ENCODE measurements around the gene PHF21A. TPM values are rescaled to one million over a fixed set of nuclear protein-coding genes. Genes with fewer than 3 reads are reported as not detected.
"Not testable (repeated sequence)": the region's sequence is repeated elsewhere in the genome, so short reads cannot be mapped to it uniquely, and the experiment has no call there.

Gene PHF21A
- total RNA-seq, 2 donors from 2014 or later = 103 to 105 TPM

DNA sequence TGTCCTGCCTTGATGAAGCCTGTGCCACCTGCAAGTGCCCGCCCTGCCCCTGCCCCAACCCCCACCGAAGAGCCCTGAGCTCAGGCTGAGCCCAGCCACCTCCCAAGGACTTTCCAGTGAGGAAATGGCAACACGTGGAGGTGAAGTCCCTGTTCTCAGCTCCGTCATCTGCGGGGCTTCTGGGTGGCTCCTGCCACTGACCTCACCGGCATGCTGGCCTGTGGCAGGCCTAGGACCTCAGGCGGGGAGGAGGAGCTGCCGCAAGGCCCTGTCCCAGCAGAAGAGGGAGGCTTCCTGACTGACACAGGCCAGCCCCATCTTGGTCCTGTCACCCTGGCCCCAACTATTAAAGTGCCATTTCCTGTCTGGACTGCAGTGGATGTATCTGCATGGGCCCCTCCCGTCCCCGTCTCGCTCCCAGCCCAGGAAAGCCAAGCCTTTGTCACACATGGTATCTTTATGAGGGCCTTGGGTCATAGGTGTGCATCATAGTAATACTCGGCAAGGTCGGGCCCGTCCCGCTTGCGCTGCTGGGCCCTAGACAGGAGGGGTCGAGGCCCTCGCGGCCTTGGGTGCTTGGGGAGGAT, 215.1 kb downstream of the PHF21A start:
- peaks cover 14% of the 10 kb centered on the region for H3K4me1 Mint-ChIP-seq
- DNase-seq = no peak
- no peaks in the 10 kb centered on the region for H3K27me3 Mint-ChIP-seq
- H3K9me3 ChIP-seq (ENCODE audit: control insufficient read depth, low read length, poor library complexity, severe bottlenecking) = no peaks in the 10 kb centered on the region
- H3K4me3 Mint-ChIP-seq = peak overlapping the region; percentile 52
- H3K27ac Mint-ChIP-seq = no peak overlapping the region
- peak; percentile 15 for ATAC-seq
- no peaks in the 10 kb centered on the region for H3K36me3 Mint-ChIP-seq (ENCODE audit: low read depth)

DNA sequence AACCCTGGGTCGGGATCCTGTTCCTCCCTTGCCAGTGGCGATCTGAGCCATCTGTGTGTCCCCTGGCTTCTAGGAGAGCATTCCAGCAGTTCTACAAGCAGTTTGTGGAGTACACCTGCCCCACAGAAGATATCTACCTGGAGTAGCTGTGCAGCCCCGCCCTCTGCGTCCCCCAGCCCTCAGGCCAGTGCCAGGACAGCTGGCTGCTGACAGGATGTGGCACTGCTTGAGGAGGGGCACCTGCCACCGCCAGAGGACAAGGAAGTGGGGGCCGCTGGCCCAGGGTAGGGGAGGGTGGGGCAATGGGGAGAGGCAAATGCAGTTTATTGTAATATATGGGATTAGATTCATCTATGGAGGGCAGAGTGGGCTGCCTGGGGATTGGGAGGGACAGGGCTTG, 215.7 kb downstream of the PHF21A start:
- not testable (repeated sequence) for H3K27ac Mint-ChIP-seq; H3K4me3 Mint-ChIP-seq; ATAC-seq; H3K36me3 Mint-ChIP-seq (ENCODE audit: low read depth); H3K27me3 Mint-ChIP-seq; H3K9me3 ChIP-seq (ENCODE audit: control insufficient read depth, low read length, poor library complexity, severe bottlenecking); DNase-seq
- H3K4me1 Mint-ChIP-seq = peaks cover 18% of the 10 kb centered on the region

DNA sequence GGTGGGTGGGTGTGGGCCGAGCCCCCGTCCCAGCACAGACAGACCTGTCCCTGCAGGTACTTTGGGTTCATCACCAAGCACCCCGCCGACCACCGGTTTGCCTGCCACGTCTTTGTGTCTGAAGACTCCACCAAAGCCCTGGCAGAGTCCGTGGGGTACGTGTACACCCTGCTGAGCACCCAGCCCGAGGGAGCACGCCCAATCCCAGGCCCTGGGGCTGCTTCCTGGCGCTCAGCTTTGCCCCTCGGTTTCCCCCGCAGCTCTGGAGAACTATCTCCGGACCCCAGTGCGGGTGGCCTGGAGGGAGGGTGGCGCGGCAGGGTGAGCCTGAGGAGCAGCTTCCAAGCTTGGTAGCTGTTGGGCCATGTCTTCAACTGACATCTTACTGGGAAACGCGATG, 216.2 kb downstream of the PHF21A start:
- no peak for ATAC-seq
- no peak overlapping the region for H3K27ac Mint-ChIP-seq
- peaks cover 3% of the 10 kb centered on the region for H3K36me3 Mint-ChIP-seq (ENCODE audit: low read depth)
- H3K27me3 Mint-ChIP-seq = peaks cover 7% of the 10 kb centered on the region
- peaks cover 20% of the 10 kb centered on the region for H3K4me1 Mint-ChIP-seq
- no peak for DNase-seq
- H3K4me3 Mint-ChIP-seq = no peak overlapping the region
- no peaks in the 10 kb centered on the region for H3K9me3 ChIP-seq (ENCODE audit: control insufficient read depth, low read length, poor library complexity, severe bottlenecking)

DNA sequence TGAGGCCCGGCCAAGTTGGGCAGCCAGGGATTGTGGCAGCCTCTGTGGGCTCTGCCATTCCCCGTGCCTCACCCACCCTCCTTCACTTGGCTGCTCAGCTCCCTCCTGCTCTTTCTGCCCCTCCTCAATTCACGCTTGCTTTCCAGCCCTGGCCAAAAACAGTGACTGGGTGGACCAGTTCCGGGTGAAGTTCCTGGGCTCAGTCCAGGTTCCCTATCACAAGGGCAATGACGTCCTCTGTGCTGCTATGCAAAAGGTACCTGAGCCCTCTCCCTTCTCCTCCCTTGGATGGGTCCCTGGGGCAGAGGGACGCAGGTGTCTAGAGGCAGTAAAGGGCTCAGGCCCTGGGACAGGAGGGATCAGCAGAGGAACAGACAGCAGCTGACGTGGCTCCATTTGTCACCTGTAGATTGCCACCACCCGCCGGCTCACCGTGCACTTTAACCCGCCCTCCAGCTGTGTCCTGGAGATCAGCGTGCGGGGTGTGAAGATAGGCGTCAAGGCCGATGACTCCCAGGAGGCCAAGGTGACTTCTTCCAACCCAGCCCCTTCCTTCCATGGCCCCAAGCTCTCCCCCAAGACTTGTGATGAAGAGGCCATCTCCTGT, 216.8 kb downstream of the PHF21A start:
- DNase-seq (no peak), ATAC-seq (no peak)
- Mint-ChIP-seq H3K27me3 (peaks cover 7% of the 10 kb centered on the region), H3K4me1 (peaks cover 21% of the 10 kb centered on the region), H3K36me3 (ENCODE audit: low read depth) (peaks cover 3% of the 10 kb centered on the region), H3K4me3 (no peak overlapping the region), H3K27ac (no peak overlapping the region)
- H3K9me3 ChIP-seq (ENCODE audit: control insufficient read depth, low read length, poor library complexity, severe bottlenecking) = no peaks in the 10 kb centered on the region

DNA sequence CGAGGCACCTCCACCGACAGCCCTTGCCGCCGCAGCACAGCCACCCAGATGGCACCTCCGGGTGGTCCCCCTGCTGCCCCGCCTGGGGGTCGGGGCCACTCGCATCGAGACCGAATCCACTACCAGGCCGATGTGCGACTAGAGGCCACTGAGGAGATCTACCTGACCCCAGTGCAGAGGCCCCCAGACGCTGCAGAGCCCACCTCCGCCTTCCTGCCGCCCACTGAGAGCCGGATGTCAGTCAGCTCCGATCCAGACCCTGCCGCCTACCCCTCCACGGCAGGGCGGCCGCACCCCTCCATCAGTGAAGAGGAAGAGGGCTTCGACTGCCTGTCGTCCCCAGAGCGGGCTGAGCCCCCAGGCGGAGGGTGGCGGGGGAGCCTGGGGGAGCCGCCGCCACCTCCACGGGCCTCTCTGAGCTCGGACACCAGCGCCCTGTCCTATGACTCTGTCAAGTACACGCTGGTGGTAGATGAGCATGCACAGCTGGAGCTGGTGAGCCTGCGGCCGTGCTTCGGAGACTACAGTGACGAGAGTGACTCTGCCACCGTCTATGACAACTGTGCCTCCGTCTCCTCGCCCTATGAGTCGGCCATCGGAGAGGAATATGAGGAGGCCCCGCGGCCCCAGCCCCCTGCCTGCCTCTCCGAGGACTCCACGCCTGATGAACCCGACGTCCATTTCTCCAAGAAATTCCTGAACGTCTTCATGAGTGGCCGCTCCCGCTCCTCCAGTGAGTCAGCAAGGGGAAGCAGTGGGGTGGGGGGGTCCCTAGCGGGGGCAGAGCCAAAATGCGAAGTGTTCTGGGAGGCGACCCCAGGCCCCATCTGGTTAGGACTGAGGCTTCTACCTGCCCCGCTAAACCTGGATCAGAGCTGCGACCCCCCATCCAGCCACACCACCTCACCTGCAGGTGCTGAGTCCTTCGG, 218.5 kb downstream of the PHF21A start:
- H3K27ac Mint-ChIP-seq = no peak overlapping the region
- ATAC-seq (no peak), DNase-seq (no peak)
- H3K36me3 Mint-ChIP-seq (ENCODE audit: low read depth) = peaks cover 3% of the 10 kb centered on the region
- H3K9me3 ChIP-seq (ENCODE audit: control insufficient read depth, low read length, poor library complexity, severe bottlenecking) = no peaks in the 10 kb centered on the region
- peaks cover 24% of the 10 kb centered on the region for H3K4me1 Mint-ChIP-seq
- no peak overlapping the region for H3K4me3 Mint-ChIP-seq
- H3K27me3 Mint-ChIP-seq = peaks cover 19% of the 10 kb centered on the region

DNA sequence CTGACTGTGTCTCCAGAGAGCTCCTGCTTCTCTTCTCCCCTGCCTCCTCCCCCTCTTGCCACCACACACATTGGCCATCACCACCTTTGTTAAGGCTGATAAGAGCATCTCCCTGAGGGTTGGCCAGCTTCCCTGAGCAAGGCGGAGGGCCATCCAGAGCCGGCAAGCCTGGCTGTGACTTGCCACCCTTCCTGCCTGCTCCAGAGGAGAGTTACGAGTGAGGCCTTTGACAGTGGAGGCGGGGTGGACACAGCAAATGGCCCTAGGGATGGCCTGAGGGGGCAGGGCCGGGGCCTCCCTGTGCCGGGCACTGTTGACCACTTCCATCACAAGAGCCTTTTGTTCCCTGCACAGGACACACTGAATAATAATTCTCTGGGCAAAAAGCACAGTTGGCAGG, 219.6 kb downstream of the PHF21A start:
- Mint-ChIP-seq H3K27me3 (peaks cover 21% of the 10 kb centered on the region), H3K4me1 (peaks cover 21% of the 10 kb centered on the region), H3K36me3 (ENCODE audit: low read depth) (peaks cover 3% of the 10 kb centered on the region), H3K4me3 (peak overlapping the region; percentile 62), H3K27ac (no peak overlapping the region)
- no peaks in the 10 kb centered on the region for H3K9me3 ChIP-seq (ENCODE audit: control insufficient read depth, low read length, poor library complexity, severe bottlenecking)
- ATAC-seq (no peak), DNase-seq (no peak)

DNA sequence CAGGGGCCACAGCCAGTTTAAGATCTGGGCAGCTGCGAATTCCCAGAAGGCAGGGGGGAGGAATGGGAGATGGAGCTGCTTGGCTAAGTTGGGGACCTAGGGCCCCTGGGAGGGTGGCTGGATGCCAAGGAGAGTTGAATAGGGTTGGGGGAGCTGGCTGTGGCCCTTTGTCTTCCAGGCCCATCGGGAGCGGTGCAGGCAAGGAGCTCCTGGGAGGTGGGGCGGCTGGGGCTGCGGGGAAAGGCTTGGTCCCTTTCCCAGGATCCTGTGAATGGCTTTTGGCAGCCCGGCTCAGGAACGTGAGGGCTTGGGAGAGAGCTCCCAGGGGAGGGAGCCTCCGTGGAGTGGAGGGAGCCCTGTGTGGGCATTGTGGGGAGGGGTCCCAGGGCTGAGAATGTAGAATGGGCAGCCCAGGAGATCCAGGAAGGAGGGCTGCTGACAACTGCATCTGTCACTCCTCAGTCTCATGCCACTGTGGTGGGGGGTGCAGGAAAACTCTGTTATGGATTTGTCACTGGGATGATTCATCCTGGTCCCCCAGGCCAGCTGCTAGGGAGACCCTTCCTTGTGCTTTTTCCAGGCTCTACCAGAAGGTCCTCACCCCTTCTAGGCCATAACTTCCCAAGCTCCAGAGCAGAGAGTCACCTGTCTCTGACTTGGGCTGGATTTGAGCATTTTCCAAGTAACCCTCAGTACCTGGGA, 220.2 kb downstream of the PHF21A start:
- peaks cover 21% of the 10 kb centered on the region for H3K27me3 Mint-ChIP-seq
- peak overlapping the region; percentile 70 for H3K27ac Mint-ChIP-seq
- H3K36me3 Mint-ChIP-seq (ENCODE audit: low read depth) = peaks cover 3% of the 10 kb centered on the region
- no peaks in the 10 kb centered on the region for H3K9me3 ChIP-seq (ENCODE audit: control insufficient read depth, low read length, poor library complexity, severe bottlenecking)
- ATAC-seq = no peak
- H3K4me1 Mint-ChIP-seq = peaks cover 18% of the 10 kb centered on the region
- DNase-seq = no peak
- peak overlapping the region; percentile 78 for H3K4me3 Mint-ChIP-seq

DNA sequence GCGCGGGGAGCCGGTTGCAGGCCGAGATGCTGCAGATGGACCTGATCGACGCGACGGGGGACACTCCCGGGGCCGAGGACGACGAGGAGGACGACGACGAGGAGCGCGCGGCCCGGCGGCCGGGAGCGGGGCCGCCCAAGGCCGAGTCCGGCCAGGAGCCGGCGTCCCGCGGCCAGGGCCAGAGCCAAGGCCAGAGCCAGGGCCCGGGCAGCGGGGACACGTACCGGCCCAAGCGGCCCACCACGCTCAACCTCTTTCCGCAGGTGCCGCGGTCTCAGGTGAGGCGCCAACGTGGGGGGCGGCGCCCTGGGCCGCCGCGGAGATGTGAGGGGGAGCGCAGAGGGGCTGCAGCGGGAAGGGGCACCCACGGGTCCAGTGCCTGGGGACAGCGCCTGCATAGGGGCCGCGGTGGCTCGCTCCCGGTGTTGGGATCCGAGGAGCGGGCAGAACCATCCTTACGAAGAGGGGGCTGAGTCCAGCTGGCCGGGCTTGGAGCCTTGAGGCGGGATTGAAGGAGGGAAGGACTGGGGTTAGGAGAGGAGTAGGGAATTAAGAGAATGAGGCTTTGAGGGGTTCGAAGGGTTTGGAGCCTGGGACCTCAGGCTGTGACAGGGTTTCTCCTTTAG, 221.0 kb downstream of the PHF21A start:
- not testable (repeated sequence) for DNase-seq; H3K9me3 ChIP-seq (ENCODE audit: control insufficient read depth, low read length, poor library complexity, severe bottlenecking); ATAC-seq; H3K36me3 Mint-ChIP-seq (ENCODE audit: low read depth)
- Mint-ChIP-seq H3K27me3 (peaks cover 22% of the 10 kb centered on the region), H3K4me3 (peak overlapping the region; percentile 78), H3K4me1 (peaks cover 18% of the 10 kb centered on the region), H3K27ac (peak overlapping the region; percentile 70)

DNA sequence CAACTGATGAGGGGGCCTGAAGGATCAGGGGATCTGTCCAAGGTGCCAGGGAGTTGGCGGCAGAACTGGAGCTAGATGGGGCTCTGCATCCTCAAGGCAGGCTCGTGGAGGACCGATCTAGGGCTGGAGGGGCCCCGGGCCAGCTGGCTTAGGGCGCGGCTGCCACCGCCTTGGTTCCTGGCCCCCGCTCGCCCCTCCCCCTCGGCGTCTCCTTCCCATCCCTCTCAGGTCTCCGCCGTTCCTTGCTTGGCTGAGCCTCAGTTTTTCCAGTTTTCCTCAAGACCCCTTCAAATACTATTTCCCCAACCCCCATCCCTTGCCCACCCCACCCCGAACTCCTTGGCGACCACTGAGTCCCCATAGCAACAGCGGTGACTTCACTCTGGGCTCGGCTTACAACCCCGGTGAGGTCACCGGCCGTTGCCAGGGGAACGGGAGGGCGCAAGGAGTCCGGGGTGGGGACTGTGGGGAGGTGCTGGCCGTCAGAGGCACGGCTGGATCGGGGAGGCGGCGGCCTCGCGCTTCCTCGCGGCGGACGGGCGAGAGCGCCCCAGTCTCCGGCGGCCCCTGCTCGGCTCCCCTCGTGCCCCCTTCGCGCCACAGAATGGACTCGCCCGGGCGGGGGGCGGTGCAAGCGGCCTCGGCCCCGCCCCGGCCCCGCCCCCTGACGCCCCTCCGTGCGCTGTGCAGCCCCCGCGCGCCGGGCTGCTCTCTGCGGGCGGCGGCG, 221.6 kb downstream of the PHF21A start:
- DNase-seq (peak; percentile 30 to 52 (median 51)), ATAC-seq (peak; percentile 82)
- Mint-ChIP-seq H3K36me3 (ENCODE audit: low read depth) (peaks cover 6% of the 10 kb centered on the region), H3K27ac (peak overlapping the region; percentile 49), H3K4me1 (peaks cover 18% of the 10 kb centered on the region), H3K4me3 (peak overlapping the region; percentile 82), H3K27me3 (peaks cover 29% of the 10 kb centered on the region)
- H3K9me3 ChIP-seq (ENCODE audit: control insufficient read depth, low read length, poor library complexity, severe bottlenecking) = no peaks in the 10 kb centered on the region

DNA sequence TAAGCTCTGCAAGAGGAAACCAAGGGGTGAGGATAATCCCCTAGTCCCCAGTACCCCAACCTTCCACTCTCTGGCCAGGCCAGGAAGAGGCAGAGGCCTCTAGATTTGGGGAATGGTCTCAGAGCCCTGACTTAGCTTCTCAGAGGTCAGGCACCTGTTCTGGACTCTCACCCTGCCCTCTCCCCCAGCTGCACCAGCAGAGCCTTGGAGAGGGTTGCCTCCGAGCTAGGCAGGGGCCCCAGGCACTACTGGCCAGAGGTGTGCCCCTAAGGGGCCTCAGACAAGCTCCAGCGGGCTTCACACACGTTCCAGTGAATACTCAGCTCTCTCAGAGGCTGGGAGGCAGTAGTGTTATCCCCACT, 222.2 kb downstream of the PHF21A start:
- H3K4me3 Mint-ChIP-seq = peak overlapping the region; percentile 82
- ATAC-seq (no peak), DNase-seq (no peak)
- peaks cover 16% of the 10 kb centered on the region for H3K4me1 Mint-ChIP-seq
- no peaks in the 10 kb centered on the region for H3K9me3 ChIP-seq (ENCODE audit: control insufficient read depth, low read length, poor library complexity, severe bottlenecking)
- peak overlapping the region; percentile 49 for H3K27ac Mint-ChIP-seq
- H3K27me3 Mint-ChIP-seq = peaks cover 33% of the 10 kb centered on the region
- H3K36me3 Mint-ChIP-seq (ENCODE audit: low read depth) = peaks cover 6% of the 10 kb centered on the region

DNA sequence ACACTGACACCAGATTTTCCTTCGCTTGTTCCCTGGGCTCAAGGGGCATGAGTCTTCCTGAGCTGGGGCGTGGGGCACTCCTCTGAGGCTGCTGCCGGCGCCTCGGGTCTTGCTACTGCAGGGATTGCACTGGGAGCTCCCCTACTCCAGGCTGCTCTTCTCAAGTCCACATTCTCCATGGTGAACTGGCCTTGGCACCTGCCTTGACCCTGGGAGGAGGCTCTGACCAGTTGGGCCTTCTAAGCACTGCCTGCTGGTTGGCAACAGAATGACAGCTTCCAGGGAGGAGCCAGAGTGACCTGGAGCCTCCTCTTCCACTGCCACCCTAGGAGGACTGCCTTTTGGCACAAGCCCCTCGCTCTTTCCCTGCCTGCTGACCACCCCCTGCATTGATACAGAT, 223.7 kb downstream of the PHF21A start:
- Mint-ChIP-seq H3K4me3 (no peak overlapping the region), H3K36me3 (ENCODE audit: low read depth) (peaks cover 8% of the 10 kb centered on the region), H3K27me3 (peaks cover 38% of the 10 kb centered on the region), H3K27ac (no peak overlapping the region), H3K4me1 (peaks cover 16% of the 10 kb centered on the region)
- no peaks in the 10 kb centered on the region for H3K9me3 ChIP-seq (ENCODE audit: control insufficient read depth, low read length, poor library complexity, severe bottlenecking)
- ATAC-seq (no peak), DNase-seq (no peak)

DNA sequence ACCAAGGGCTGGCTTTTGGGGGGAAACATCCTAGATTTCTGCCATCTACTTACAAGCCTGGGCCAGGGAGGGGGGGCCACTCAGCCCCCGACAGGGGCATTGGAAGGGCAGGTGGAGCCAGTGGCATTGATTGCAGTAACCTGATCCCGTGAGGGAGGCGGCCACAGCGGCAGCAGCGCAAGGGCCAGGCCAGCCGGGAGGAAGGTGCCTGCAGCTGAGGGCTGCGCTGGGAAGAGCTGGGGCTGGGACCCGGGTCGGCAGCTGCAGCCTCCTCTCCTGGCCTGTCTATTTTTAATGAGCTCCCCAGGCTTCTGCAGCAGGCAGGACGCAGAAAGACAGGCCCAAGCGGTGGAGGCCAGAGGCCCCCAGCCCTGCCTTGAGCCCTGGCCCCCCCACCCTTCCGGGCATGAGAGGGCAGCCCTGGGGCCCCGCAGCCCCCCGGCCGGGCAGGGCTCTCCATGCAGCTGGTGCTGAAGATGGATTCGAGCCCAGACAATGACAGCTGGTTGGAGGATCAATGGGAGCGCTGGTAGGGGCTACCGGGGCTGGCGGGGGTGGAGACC, 224.8 kb downstream of the PHF21A start:
- Mint-ChIP-seq H3K27ac (no peak overlapping the region), H3K4me3 (no peak overlapping the region), H3K4me1 (peaks cover 16% of the 10 kb centered on the region), H3K36me3 (ENCODE audit: low read depth) (peaks cover 8% of the 10 kb centered on the region), H3K27me3 (peaks cover 46% of the 10 kb centered on the region)
- H3K9me3 ChIP-seq (ENCODE audit: control insufficient read depth, low read length, poor library complexity, severe bottlenecking) = no peaks in the 10 kb centered on the region
- no peak for ATAC-seq
- DNase-seq = no peak
